ENCODE results near the gene ZNF727.
"Not testable (repeated sequence)": the region's sequence is repeated elsewhere in the genome, so short reads cannot be mapped to it uniquely, and the experiment has no call there.

ZNF727 gene

DNA sequence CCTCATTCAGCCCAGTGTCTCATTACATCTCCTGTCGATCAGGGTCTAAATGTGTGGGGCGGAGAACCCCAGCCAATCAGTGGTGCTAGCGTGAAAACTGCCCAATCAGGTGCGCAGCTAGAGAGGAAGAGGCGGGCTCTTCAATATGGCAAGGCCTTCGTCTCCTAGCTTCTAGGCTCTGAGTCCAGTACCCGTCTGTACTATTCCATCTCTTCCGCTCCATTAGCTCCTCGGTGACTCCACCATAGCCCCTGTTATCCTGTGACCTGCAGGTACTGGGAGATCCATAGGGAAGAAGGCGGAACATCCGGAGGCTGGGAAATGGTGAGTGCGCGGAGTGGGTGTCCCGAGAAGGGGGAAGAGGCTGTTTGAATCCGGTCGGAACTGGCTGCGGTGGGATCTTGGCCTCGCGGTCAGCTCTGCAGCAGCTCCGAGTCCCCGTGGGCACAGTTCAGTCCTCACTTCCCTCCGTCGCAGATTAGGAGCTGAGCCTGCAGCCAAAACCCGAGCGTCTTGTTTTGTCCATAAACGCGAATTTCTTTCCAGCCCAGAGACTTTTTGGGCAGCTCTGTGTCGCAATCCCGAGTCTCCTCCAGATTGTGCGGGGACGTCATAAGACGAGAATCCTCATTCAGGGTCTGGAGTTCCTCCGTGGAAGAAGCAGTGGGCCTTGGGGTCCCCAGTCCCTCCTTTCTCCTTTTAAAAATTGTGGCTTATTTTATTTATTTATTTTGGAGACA lies at the start of gene ZNF727:
ZNF727 (plus strand) TSS at position 134 of the 740 bp plus-strand sequence; CDS start at position 322, 188 bp downstream.
- DNase-seq = no peak

- no peak for DNase-seq
These were observed 46.7 kb upstream of the ZNF727 start, which contains the start of gene ZNF722 for GRCh38 chr7:63998549-63998948. Gene ZNF722, plus strand, starts transcription at chr7:63998849. Its CDS starts 113 bp downstream, at chr7:63998962.

DNA sequence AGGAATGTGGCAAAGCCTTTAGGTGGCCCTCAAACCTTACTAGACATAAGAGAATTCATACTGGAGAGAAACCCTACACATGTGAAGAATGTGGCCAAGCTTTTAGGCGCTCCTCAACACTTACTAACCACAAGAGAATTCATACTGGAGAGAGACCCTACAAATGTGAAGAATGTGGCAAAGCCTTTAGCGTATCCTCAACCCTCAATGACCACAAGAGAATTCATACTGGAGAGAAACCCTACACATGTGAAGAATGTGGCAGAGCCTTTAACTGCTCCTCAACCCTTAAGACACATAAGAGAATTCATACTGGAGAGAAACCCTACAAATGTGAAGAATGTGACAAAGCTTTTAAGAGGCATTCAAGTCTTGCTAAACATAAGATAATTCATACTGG lies 29.7 kb upstream of the ZNF727 start:
- DNase-seq = not testable (repeated sequence)

GRCh38 chr7:64035388-64035787 lies 9.8 kb upstream of the ZNF727 start:
- no peak for DNase-seq

DNA sequence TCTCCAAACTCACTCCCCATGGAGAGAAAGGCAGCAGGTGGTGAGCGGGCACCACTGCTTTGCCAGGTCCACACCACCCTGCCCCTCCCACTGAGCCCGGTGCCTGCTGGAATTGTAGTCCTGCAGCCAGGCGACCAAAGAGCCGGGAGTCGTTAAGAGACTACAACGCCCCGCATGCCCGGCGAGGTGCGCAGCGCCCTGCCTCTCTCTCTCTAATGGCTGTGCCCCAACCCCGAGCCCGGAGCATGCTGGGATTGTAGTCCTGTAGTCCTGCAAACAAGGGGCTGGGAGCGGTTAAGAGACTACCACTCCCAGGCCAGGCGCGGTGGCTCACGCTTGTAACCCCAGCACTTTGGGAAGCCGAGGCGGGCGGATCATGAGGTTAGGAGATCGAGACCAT lies 8.1 kb upstream of the ZNF727 start:
- no peak for DNase-seq

DNA sequence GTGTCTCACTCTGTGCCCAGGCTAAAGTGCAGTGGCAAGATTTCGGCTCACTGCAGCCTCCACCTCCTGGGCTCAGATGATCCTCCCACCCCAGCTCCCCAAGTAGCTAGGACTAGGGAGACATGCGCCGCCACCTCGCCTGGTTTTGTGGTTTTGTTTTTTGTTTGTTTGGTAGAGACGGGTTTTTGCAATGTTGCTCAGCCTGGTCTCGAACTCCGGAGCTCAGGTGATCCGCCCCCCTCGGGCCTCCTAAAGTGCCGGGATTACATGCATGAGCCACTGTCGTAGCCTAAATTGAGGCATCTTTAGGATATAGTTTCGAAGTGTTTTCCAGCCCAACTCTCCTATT lies 781 bp downstream of the ZNF727 start:
- DNase-seq = no peak

DNA sequence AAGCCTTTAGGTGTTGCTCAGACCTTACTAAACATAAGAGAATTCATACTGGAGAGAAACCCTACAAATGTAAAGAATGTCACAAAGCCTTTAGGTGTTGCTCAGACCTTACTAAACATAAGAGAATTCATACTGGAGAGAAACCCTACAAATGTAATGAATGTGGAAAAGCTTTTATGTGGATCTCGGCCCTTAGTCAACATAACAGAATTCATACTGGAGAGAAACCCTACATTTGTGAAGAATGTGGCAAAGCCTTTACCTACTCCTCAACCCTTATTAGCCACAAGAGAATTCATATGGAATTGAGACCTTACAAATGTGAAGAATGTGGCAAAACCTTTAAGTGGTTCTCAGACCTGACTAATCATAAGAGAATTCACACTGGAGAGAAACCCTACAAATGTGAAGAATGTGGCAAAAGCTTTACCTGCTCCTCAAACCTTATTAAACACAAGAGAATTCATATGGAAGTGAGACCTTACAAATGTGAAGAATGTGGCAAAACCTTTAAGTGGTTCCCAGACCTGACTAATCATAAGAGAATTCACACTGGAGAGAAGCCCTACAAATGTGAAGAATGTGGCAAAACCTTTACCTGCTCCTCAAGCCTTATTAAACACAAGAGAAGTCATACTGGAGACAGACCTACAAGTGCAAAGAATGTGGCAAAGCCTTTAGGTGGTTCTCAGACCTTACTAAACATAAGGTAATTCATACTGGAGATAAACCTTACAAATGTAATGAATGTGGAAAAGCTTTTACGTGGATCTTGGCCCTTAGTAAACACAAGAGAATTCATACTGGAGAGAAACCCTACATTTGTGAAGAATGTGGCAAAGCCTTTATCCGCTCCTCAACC lies 32.8 kb downstream of the ZNF727 start:
- DNase-seq = not testable (repeated sequence)

GRCh38 chr7:64078699-64078994 lies 33.4 kb downstream of the ZNF727 start:
- no peak for DNase-seq

DNA sequence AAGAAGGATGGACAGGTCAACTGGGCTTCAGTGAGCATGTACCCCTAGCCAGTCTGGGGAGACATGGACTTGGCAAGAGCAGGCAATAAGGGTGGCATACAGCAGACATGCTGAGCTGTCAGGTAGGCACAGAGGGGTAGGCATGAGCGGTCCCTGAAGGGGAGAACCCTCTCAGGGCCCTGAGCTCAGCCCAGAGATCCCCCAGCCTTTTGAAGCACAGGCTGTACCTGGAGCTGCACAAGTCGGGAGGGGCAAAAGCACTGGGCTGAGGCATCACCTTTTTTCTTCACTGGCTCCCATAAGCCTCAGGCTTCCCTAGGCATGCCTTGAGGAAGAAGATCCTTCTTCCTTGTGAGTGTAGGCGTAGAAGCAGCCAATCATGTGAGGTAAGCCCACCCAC lies 42.3 kb downstream of the ZNF727 start:
- DNase-seq = no peak

DNA sequence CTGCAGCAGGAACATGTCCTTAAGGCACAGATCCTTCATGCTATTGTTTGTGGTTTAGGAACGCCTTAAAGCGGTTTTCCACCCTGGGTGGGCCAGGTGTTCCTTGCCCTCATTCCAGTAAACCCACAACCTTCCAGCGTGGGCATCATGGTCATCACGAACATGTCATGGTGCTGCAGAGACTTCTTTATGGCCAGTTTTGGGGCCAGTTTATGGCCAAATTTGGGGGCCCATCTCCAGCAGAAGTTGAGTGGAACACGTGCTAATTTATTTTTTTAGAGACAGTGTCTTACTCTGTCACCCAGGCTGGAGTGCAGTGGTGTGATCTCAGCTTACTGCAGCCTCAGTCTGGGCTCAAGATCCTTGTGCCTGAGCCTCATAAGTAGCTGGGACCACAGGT lies 43.6 kb downstream of the ZNF727 start:
- DNase-seq = not testable (repeated sequence)
